ENCODE data around the gene OLFML1. TPM values are rescaled to one million over a fixed set of nuclear protein-coding genes. Genes with fewer than 3 reads are reported as not detected.

Gene OLFML1
- total and polyA plus RNA-seq, 4 donors = 4.2 to 34.9 (median 15.4) TPM

- Histone ChIP-seq H3K36me3 (ENCODE audit: control insufficient read depth, insufficient read depth, low read length) (no peaks in the 10 kb centered on the region), H3K4me3 (ENCODE audit: low read depth, low read length) (no peak overlapping the region), H3K9me3 (ENCODE audit: control insufficient read depth, insufficient read depth, low read length) (no peaks in the 10 kb centered on the region), H3K4me1 (ENCODE audit: control insufficient read depth, insufficient read depth, low read length) (no peaks in the 10 kb centered on the region), H3K27me3 (ENCODE audit: control insufficient read depth, insufficient read depth, low read length) (no peaks in the 10 kb centered on the region), H3K27ac (ENCODE audit: low read depth, low read length) (no peak overlapping the region)
- DNase-seq (ENCODE audit: low read depth in 4 of 6, low spot score in 6 of 6) = no peak
- WGBS (ENCODE audit: insufficient coverage) = 76% methylated on average over 4 of the region's 6 CpGs
These were observed 39.3 kb downstream of the OLFML1 start for GRCh38 chr11:7524462-7525235.

- no peaks in the 10 kb centered on the region for H3K9me3 ChIP-seq (ENCODE audit: control insufficient read depth, insufficient read depth, low read length)
- no peaks in the 10 kb centered on the region for H3K4me1 ChIP-seq (ENCODE audit: control insufficient read depth, insufficient read depth, low read length)
- no peaks in the 10 kb centered on the region for H3K27me3 ChIP-seq (ENCODE audit: control insufficient read depth, insufficient read depth, low read length)
- no peak overlapping the region for H3K27ac ChIP-seq (ENCODE audit: low read depth, low read length)
- no peak for DNase-seq (ENCODE audit: low read depth in 4 of 6, low spot score in 6 of 6)
- no peaks in the 10 kb centered on the region for H3K36me3 ChIP-seq (ENCODE audit: control insufficient read depth, insufficient read depth, low read length)
- WGBS (ENCODE audit: insufficient coverage) = 92% methylated on average over 4 of the region's 4 CpGs
- no peak overlapping the region for H3K4me3 ChIP-seq (ENCODE audit: low read depth, low read length)
These were observed 40.1 kb downstream of the OLFML1 start for GRCh38 chr11:7525424-7525823.

GRCh38 chr11:7527029-7527428 lies 41.7 kb downstream of the OLFML1 start:
- no peak for DNase-seq (ENCODE audit: low read depth in 4 of 6, low spot score in 6 of 6)
- H3K9me3 ChIP-seq (ENCODE audit: control insufficient read depth, insufficient read depth, low read length) = no peaks in the 10 kb centered on the region
- H3K27ac ChIP-seq (ENCODE audit: low read depth, low read length) = no peak overlapping the region
- H3K27me3 ChIP-seq (ENCODE audit: control insufficient read depth, insufficient read depth, low read length) = no peaks in the 10 kb centered on the region
- no peaks in the 10 kb centered on the region for H3K4me1 ChIP-seq (ENCODE audit: control insufficient read depth, insufficient read depth, low read length)
- H3K36me3 ChIP-seq (ENCODE audit: control insufficient read depth, insufficient read depth, low read length) = no peaks in the 10 kb centered on the region
- no peak overlapping the region for H3K4me3 ChIP-seq (ENCODE audit: low read depth, low read length)
- 86% methylated on average over 1 of the region's 1 CpG for WGBS (ENCODE audit: insufficient coverage)

- no peak overlapping the region for H3K27ac ChIP-seq (ENCODE audit: low read depth, low read length)
- no peak overlapping the region for H3K4me3 ChIP-seq (ENCODE audit: low read depth, low read length)
- no peaks in the 10 kb centered on the region for H3K27me3 ChIP-seq (ENCODE audit: control insufficient read depth, insufficient read depth, low read length)
- H3K9me3 ChIP-seq (ENCODE audit: control insufficient read depth, insufficient read depth, low read length) = no peaks in the 10 kb centered on the region
- no peaks in the 10 kb centered on the region for H3K4me1 ChIP-seq (ENCODE audit: control insufficient read depth, insufficient read depth, low read length)
- WGBS (ENCODE audit: insufficient coverage) = 96% methylated on average over 4 of the region's 4 CpGs
- DNase-seq (ENCODE audit: low read depth in 4 of 6, low spot score in 6 of 6) = no peak
- no peaks in the 10 kb centered on the region for H3K36me3 ChIP-seq (ENCODE audit: control insufficient read depth, insufficient read depth, low read length)
These were observed 43.3 kb downstream of the OLFML1 start for GRCh38 chr11:7528514-7529049.

- Histone ChIP-seq H3K27ac (ENCODE audit: low read depth, low read length) (no peak overlapping the region), H3K9me3 (ENCODE audit: control insufficient read depth, insufficient read depth, low read length) (no peaks in the 10 kb centered on the region), H3K27me3 (ENCODE audit: control insufficient read depth, insufficient read depth, low read length) (no peaks in the 10 kb centered on the region), H3K4me1 (ENCODE audit: control insufficient read depth, insufficient read depth, low read length) (no peaks in the 10 kb centered on the region), H3K4me3 (ENCODE audit: low read depth, low read length) (no peak overlapping the region), H3K36me3 (ENCODE audit: control insufficient read depth, insufficient read depth, low read length) (no peaks in the 10 kb centered on the region)
- no CpG with 5 or more reads among the region's 1 CpG for WGBS (ENCODE audit: insufficient coverage)
- DNase-seq (ENCODE audit: low read depth in 4 of 6, low spot score in 6 of 6) = no peak
These were observed 44.8 kb downstream of the OLFML1 start for GRCh38 chr11:7530013-7530640.

- no peak overlapping the region for H3K4me3 ChIP-seq (ENCODE audit: low read depth, low read length)
- H3K4me1 ChIP-seq (ENCODE audit: control insufficient read depth, insufficient read depth, low read length) = no peaks in the 10 kb centered on the region
- no peak overlapping the region for H3K27ac ChIP-seq (ENCODE audit: low read depth, low read length)
- no peak for DNase-seq (ENCODE audit: low read depth in 4 of 6, low spot score in 6 of 6)
- H3K36me3 ChIP-seq (ENCODE audit: control insufficient read depth, insufficient read depth, low read length) = no peaks in the 10 kb centered on the region
- no peaks in the 10 kb centered on the region for H3K9me3 ChIP-seq (ENCODE audit: control insufficient read depth, insufficient read depth, low read length)
- no peaks in the 10 kb centered on the region for H3K27me3 ChIP-seq (ENCODE audit: control insufficient read depth, insufficient read depth, low read length)
These were observed 45.7 kb downstream of the OLFML1 start for GRCh38 chr11:7531011-7531410.

- no peak for DNase-seq (ENCODE audit: low read depth in 4 of 6, low spot score in 6 of 6)
- 87% methylated on average over 5 of the region's 8 CpGs for WGBS (ENCODE audit: insufficient coverage)
- Histone ChIP-seq H3K36me3 (ENCODE audit: control insufficient read depth, insufficient read depth, low read length) (no peaks in the 10 kb centered on the region), H3K4me1 (ENCODE audit: control insufficient read depth, insufficient read depth, low read length) (no peaks in the 10 kb centered on the region), H3K4me3 (ENCODE audit: low read depth, low read length) (no peak overlapping the region), H3K27me3 (ENCODE audit: control insufficient read depth, insufficient read depth, low read length) (peaks cover 3% of the 10 kb centered on the region), H3K27ac (ENCODE audit: low read depth, low read length) (no peak overlapping the region), H3K9me3 (ENCODE audit: control insufficient read depth, insufficient read depth, low read length) (no peaks in the 10 kb centered on the region)
These were observed 47.3 kb downstream of the OLFML1 start for GRCh38 chr11:7532405-7533145.

- DNase-seq (ENCODE audit: low read depth in 4 of 6, low spot score in 6 of 6) = no peak
- 89% methylated on average over 5 of the region's 8 CpGs for WGBS (ENCODE audit: insufficient coverage)
- no peak overlapping the region for H3K4me3 ChIP-seq (ENCODE audit: low read depth, low read length)
- no peak overlapping the region for H3K27ac ChIP-seq (ENCODE audit: low read depth, low read length)
- H3K9me3 ChIP-seq (ENCODE audit: control insufficient read depth, insufficient read depth, low read length) = no peaks in the 10 kb centered on the region
- peaks cover 3% of the 10 kb centered on the region for H3K27me3 ChIP-seq (ENCODE audit: control insufficient read depth, insufficient read depth, low read length)
- H3K4me1 ChIP-seq (ENCODE audit: control insufficient read depth, insufficient read depth, low read length) = no peaks in the 10 kb centered on the region
- no peaks in the 10 kb centered on the region for H3K36me3 ChIP-seq (ENCODE audit: control insufficient read depth, insufficient read depth, low read length)
These were observed 48.1 kb downstream of the OLFML1 start for GRCh38 chr11:7533199-7534041.

GRCh38 chr11:7534042-7534378 lies 48.7 kb downstream of the OLFML1 start:
- DNase-seq (ENCODE audit: low read depth in 4 of 6, low spot score in 6 of 6) = no peak
- peaks cover 3% of the 10 kb centered on the region for H3K27me3 ChIP-seq (ENCODE audit: control insufficient read depth, insufficient read depth, low read length)
- no peaks in the 10 kb centered on the region for H3K4me1 ChIP-seq (ENCODE audit: control insufficient read depth, insufficient read depth, low read length)
- no peaks in the 10 kb centered on the region for H3K9me3 ChIP-seq (ENCODE audit: control insufficient read depth, insufficient read depth, low read length)
- H3K4me3 ChIP-seq (ENCODE audit: low read depth, low read length) = no peak overlapping the region
- no peaks in the 10 kb centered on the region for H3K36me3 ChIP-seq (ENCODE audit: control insufficient read depth, insufficient read depth, low read length)
- H3K27ac ChIP-seq (ENCODE audit: low read depth, low read length) = no peak overlapping the region

Measured in spinal cord (tissue), 10 donors.